Measurements from ENCODE around the gene GLYATL3. TPM values are rescaled to one million over a fixed set of nuclear protein-coding genes. Genes with fewer than 3 reads are reported as not detected.

The GLYATL3 gene
- total and polyA plus RNA-seq, 7 experiments from 2014 or later, result not detected

- no peak overlapping the region for H3K4me3 ChIP-seq (ENCODE audit: low read length)
- Mint-ChIP-seq H3K4me3 (no peak overlapping the region), H3K27me3 (peaks cover 4 to 24% (median 14%) of the 10 kb centered on the region in 5 donors), H3K9me3 (no peaks in the 10 kb centered on the region), H3K36me3 (peaks cover 0 to 3% (median 0%) of the 10 kb centered on the region in 5 donors), H3K27ac (no peak overlapping the region), H3K4me1 (peaks cover 0 to 11% (median 0%) of the 10 kb centered on the region in 7 donors)
- no peaks in the 10 kb centered on the region for H3K36me3 ChIP-seq (ENCODE audit: control insufficient read depth in 2 of 3, insufficient read depth in 3 of 3, low read length in 3 of 3)
- H3K27ac ChIP-seq (ENCODE audit: low read depth, low read length), result no peak overlapping the region
- H3K9me3 ChIP-seq (ENCODE audit: control insufficient read depth in 2 of 3, low read length in 3 of 3), result no peaks in the 10 kb centered on the region
- DNase-seq (no peak), ATAC-seq (no peak)
- ChIA-PET CTCF (interaction anchor here (0.6 kb wide), 1 partner anchor 27 kb away, joined by 3 read pairs; no protein-coding TSS in a partner anchor), POLR2A (no interaction called here)
- H3K4me1 ChIP-seq (ENCODE audit: control insufficient read depth in 2 of 2, insufficient read depth in 2 of 2, low read length in 2 of 2), result no peaks in the 10 kb centered on the region
- intact Hi-C loops (cut with micrococcal nuclease), result no loop called here
- H3K27me3 ChIP-seq (ENCODE audit: control insufficient read depth in 2 of 2, insufficient read depth in 2 of 2, low read length in 2 of 2), result no peaks in the 10 kb centered on the region
Observed at GRCh38 chr6:49558238-49558637, 58.5 kb downstream of the GLYATL3 start.

GRCh38 chr6:49563006-49563886 is 63.5 kb downstream of the GLYATL3 start:
- no peaks in the 10 kb centered on the region for H3K36me3 Mint-ChIP-seq
- H3K4me3 ChIP-seq (ENCODE audit: low read length), result no peak overlapping the region
- ATAC-seq, result no peak
- H3K27ac ChIP-seq (ENCODE audit: low read depth, low read length), result no peak overlapping the region
- no peaks in the 10 kb centered on the region for H3K9me3 ChIP-seq (ENCODE audit: control insufficient read depth in 2 of 3, low read length in 3 of 3)
- no peak overlapping the region for H3K4me3 Mint-ChIP-seq
- CTCF ChIA-PET, result interaction anchor here (0.9 kb wide), 1 partner anchor 30 kb away, joined by 3 read pairs; no protein-coding TSS in a partner anchor
- DNase-seq, result no peak
- intact Hi-C loops (cut with micrococcal nuclease), result no loop called here
- H3K27ac Mint-ChIP-seq, result no peak overlapping the region
- H3K4me1 ChIP-seq (ENCODE audit: control insufficient read depth in 2 of 2, insufficient read depth in 2 of 2, low read length in 2 of 2), result no peaks in the 10 kb centered on the region
- peaks cover 0 to 9% (median 0%) of the 10 kb centered on the region in 7 donors for H3K4me1 Mint-ChIP-seq
- no peaks in the 10 kb centered on the region for H3K27me3 ChIP-seq (ENCODE audit: control insufficient read depth in 2 of 2, insufficient read depth in 2 of 2, low read length in 2 of 2)
- H3K9me3 Mint-ChIP-seq, result peaks cover 0 to 8% (median 0%) of the 10 kb centered on the region in 11 donors
- POLR2A ChIA-PET, result no interaction called here
- peaks cover 1 to 25% (median 8%) of the 10 kb centered on the region in 5 donors for H3K27me3 Mint-ChIP-seq
- H3K36me3 ChIP-seq (ENCODE audit: control insufficient read depth in 2 of 3, insufficient read depth in 3 of 3, low read length in 3 of 3), result no peaks in the 10 kb centered on the region

- peaks cover 0 to 9% (median 0%) of the 10 kb centered on the region in 7 donors for H3K4me1 Mint-ChIP-seq
- H3K27me3 Mint-ChIP-seq, result peaks cover 0 to 27% (median 7%) of the 10 kb centered on the region in 5 donors
- CTCF ChIA-PET, result no interaction called here
- DNase-seq, result no peak
- no peaks in the 10 kb centered on the region for H3K9me3 ChIP-seq (ENCODE audit: control insufficient read depth in 2 of 3, low read length in 3 of 3)
- POLR2A ChIA-PET, result no interaction called here
- no peak overlapping the region for H3K4me3 Mint-ChIP-seq
- H3K27ac Mint-ChIP-seq, result no peak overlapping the region
- intact Hi-C loops (cut with micrococcal nuclease), result no loop called here
- ATAC-seq, result no peak
- no peaks in the 10 kb centered on the region for H3K4me1 ChIP-seq (ENCODE audit: control insufficient read depth in 2 of 2, insufficient read depth in 2 of 2, low read length in 2 of 2)
- peaks cover 0 to 8% (median 0%) of the 10 kb centered on the region in 11 donors for H3K9me3 Mint-ChIP-seq
- no peaks in the 10 kb centered on the region for H3K36me3 Mint-ChIP-seq
- no peak overlapping the region for H3K4me3 ChIP-seq (ENCODE audit: low read length)
- no peak overlapping the region for H3K27ac ChIP-seq (ENCODE audit: low read depth, low read length)
- H3K36me3 ChIP-seq (ENCODE audit: control insufficient read depth in 2 of 3, insufficient read depth in 3 of 3, low read length in 3 of 3), result no peaks in the 10 kb centered on the region
- no peaks in the 10 kb centered on the region for H3K27me3 ChIP-seq (ENCODE audit: control insufficient read depth in 2 of 2, insufficient read depth in 2 of 2, low read length in 2 of 2)
Observed at GRCh38 chr6:49564552-49564951, 64.8 kb downstream of the GLYATL3 start.

GRCh38 chr6:49565261-49565660 is 65.5 kb downstream of the GLYATL3 start:
- H3K9me3 ChIP-seq (ENCODE audit: control insufficient read depth in 2 of 3, low read length in 3 of 3), result no peaks in the 10 kb centered on the region
- Mint-ChIP-seq H3K27ac (no peak overlapping the region), H3K27me3 (peaks cover 6 to 27% (median 8%) of the 10 kb centered on the region in 5 donors), H3K9me3 (peaks cover 0 to 8% (median 0%) of the 10 kb centered on the region in 11 donors), H3K4me1 (peaks cover 0 to 9% (median 0%) of the 10 kb centered on the region in 7 donors), H3K36me3 (no peaks in the 10 kb centered on the region), H3K4me3 (no peak overlapping the region)
- ATAC-seq (no peak), DNase-seq (no peak)
- CTCF ChIA-PET, result no interaction called here
- POLR2A ChIA-PET, result no interaction called here
- H3K27me3 ChIP-seq (ENCODE audit: control insufficient read depth in 2 of 2, insufficient read depth in 2 of 2, low read length in 2 of 2), result no peaks in the 10 kb centered on the region
- H3K27ac ChIP-seq (ENCODE audit: low read depth, low read length), result no peak overlapping the region
- H3K4me1 ChIP-seq (ENCODE audit: control insufficient read depth in 2 of 2, insufficient read depth in 2 of 2, low read length in 2 of 2), result no peaks in the 10 kb centered on the region
- intact Hi-C loops (cut with micrococcal nuclease), result no loop called here
- no peak overlapping the region for H3K4me3 ChIP-seq (ENCODE audit: low read length)
- H3K36me3 ChIP-seq (ENCODE audit: control insufficient read depth in 2 of 3, insufficient read depth in 3 of 3, low read length in 3 of 3), result no peaks in the 10 kb centered on the region

GRCh38 chr6:49565855-49566254 is 66.1 kb downstream of the GLYATL3 start:
- Histone ChIP-seq H3K9me3 (ENCODE audit: control insufficient read depth in 2 of 3, low read length in 3 of 3) (no peaks in the 10 kb centered on the region), H3K27ac (ENCODE audit: low read depth, low read length) (no peak overlapping the region), H3K4me1 (ENCODE audit: control insufficient read depth in 2 of 2, insufficient read depth in 2 of 2, low read length in 2 of 2) (no peaks in the 10 kb centered on the region), H3K4me3 (ENCODE audit: low read length) (no peak overlapping the region), H3K36me3 (ENCODE audit: control insufficient read depth in 2 of 3, insufficient read depth in 3 of 3, low read length in 3 of 3) (no peaks in the 10 kb centered on the region), H3K27me3 (ENCODE audit: control insufficient read depth in 2 of 2, insufficient read depth in 2 of 2, low read length in 2 of 2) (no peaks in the 10 kb centered on the region)
- POLR2A ChIA-PET, result no interaction called here
- DNase-seq (no peak), ATAC-seq (no peak)
- no peak overlapping the region for H3K27ac Mint-ChIP-seq
- no peak overlapping the region for H3K4me3 Mint-ChIP-seq
- H3K4me1 Mint-ChIP-seq, result peaks cover 0 to 9% (median 0%) of the 10 kb centered on the region in 7 donors
- H3K36me3 Mint-ChIP-seq, result no peaks in the 10 kb centered on the region
- intact Hi-C loops (cut with micrococcal nuclease), result no loop called here
- H3K9me3 Mint-ChIP-seq, result peaks cover 0 to 8% (median 0%) of the 10 kb centered on the region in 11 donors
- peaks cover 6 to 25% (median 10%) of the 10 kb centered on the region in 5 donors for H3K27me3 Mint-ChIP-seq
- CTCF ChIA-PET, result no interaction called here

- ATAC-seq (no peak), DNase-seq (no peak)
- intact Hi-C loops (cut with micrococcal nuclease), result no loop called here
- Histone ChIP-seq H3K4me3 (ENCODE audit: low read length) (no peak overlapping the region), H3K27ac (ENCODE audit: low read depth, low read length) (no peak overlapping the region), H3K9me3 (ENCODE audit: control insufficient read depth in 2 of 3, low read length in 3 of 3) (no peaks in the 10 kb centered on the region), H3K27me3 (ENCODE audit: control insufficient read depth in 2 of 2, insufficient read depth in 2 of 2, low read length in 2 of 2) (no peaks in the 10 kb centered on the region), H3K36me3 (ENCODE audit: control insufficient read depth in 2 of 3, insufficient read depth in 3 of 3, low read length in 3 of 3) (no peaks in the 10 kb centered on the region), H3K4me1 (ENCODE audit: control insufficient read depth in 2 of 2, insufficient read depth in 2 of 2, low read length in 2 of 2) (no peaks in the 10 kb centered on the region)
- CTCF ChIA-PET, result no interaction called here
- Mint-ChIP-seq H3K36me3 (no peaks in the 10 kb centered on the region), H3K4me3 (no peak overlapping the region), H3K9me3 (no peaks in the 10 kb centered on the region), H3K27me3 (peaks cover 0 to 18% (median 10%) of the 10 kb centered on the region in 5 donors), H3K4me1 (peaks cover 0 to 8% (median 0%) of the 10 kb centered on the region in 7 donors), H3K27ac (no peak overlapping the region)
- POLR2A ChIA-PET, result no interaction called here
Observed at GRCh38 chr6:49570474-49571079, 70.9 kb downstream of the GLYATL3 start.
